Loucy (cell line): ENCODE measurements around the gene LHPP.

Experiments used
- H2AFZ ChIP-seq: fragments of 200-600 bp; sonication (generic); 2 replicates; pipeline ENCODE4 v1.6.0; 2016; ENCODE audit warnings: antibody characterized with exemption, mild to moderate bottlenecking, low read length, moderate library complexity
- H3F3A ChIP-seq: fragments of 200-600 bp; 2 replicates; pipeline ENCODE4 v1.6.0; 2016; ENCODE audit warnings: antibody characterized with exemption, low read depth, mild to moderate bottlenecking
- H3K27me3 ChIP-seq: fragments of 200-600 bp; sonication (generic); 2 replicates; pipeline ENCODE4 v1.6.1; 2014; ENCODE audit warnings: low read length, mild to moderate bottlenecking; ENCODE audit not compliant: insufficient read depth, poor library complexity, severe bottlenecking
- H3K36me3 ChIP-seq: fragments of 200-600 bp; sonication (generic); 2 replicates; pipeline ENCODE4 v1.6.1; 2016; ENCODE audit warnings: low read length; ENCODE audit not compliant: insufficient read depth
- H3K4me1 ChIP-seq: fragments of 200-600 bp; sonication (generic); 2 replicates; pipeline ENCODE4 v1.5.1; 2014; ENCODE audit warnings: low read length, mild to moderate bottlenecking; ENCODE audit not compliant: insufficient read depth, poor library complexity, severe bottlenecking
- H3K4me2 ChIP-seq: fragments of 200-600 bp; sonication (generic); 2 replicates; pipeline ENCODE4 v1.6.0; 2014; ENCODE audit warnings: antibody characterized with exemption, low read length, low read depth, mild to moderate bottlenecking; ENCODE audit not compliant: poor library complexity, severe bottlenecking
- H3K4me3 ChIP-seq: fragments of 200-600 bp; sonication (generic); 2 replicates; pipeline ENCODE4 v1.5.1; 2014; ENCODE audit warnings: low read length, mild to moderate bottlenecking, mixed read lengths; ENCODE audit not compliant: poor library complexity, severe bottlenecking
- H3K79me2 ChIP-seq: fragments of 200-600 bp; sonication (generic); 2 replicates; pipeline ENCODE4 v1.6.1; 2014; ENCODE audit warnings: low read length; ENCODE audit not compliant: insufficient read depth
- H3K9ac ChIP-seq: fragments of 200-600 bp; sonication (generic); 2 replicates; pipeline ENCODE4 v1.6.0; 2014; ENCODE audit warnings: mild to moderate bottlenecking, low read depth, low read length, moderate library complexity; ENCODE audit not compliant: poor library complexity, severe bottlenecking
- H3K9me2 ChIP-seq: fragments of 200-600 bp; sonication (generic); replicated peaks from 2 replicates; pipeline ENCODE4 v1.6.1; 2016; ENCODE audit warnings: low read depth, low read length, mixed read lengths
- H3K9me3 ChIP-seq: fragments of 200-600 bp; sonication (generic); 2 replicates; pipeline ENCODE4 v1.6.1; 2014; ENCODE audit warnings: mild to moderate bottlenecking, antibody characterized with exemption, low read length, low read depth; ENCODE audit not compliant: insufficient read depth
- H4K20me1 ChIP-seq: fragments of 200-600 bp; sonication (generic); 2 replicates; pipeline ENCODE4 v1.6.0; 2014; ENCODE audit warnings: antibody characterized with exemption, low read length, mild to moderate bottlenecking; ENCODE audit not compliant: insufficient read depth, poor library complexity, severe bottlenecking
- EZH2phosphoT487 ChIP-seq: fragments of 200-600 bp; IDR thresholded peaks from 2 replicates; pipeline ENCODE4 v1.6.1; 2018; ENCODE audit warnings: antibody characterized with exemption, mild to moderate bottlenecking, moderate library complexity, borderline replicate concordance
- TF ChIP-seq, protein P1 (sequence below): fragments of 200-600 bp; sonication (generic); conservative IDR thresholded peaks from 2 replicates; pipeline ENCODE4 v1.5.1; 2014; ENCODE audit warnings: mild to moderate bottlenecking, antibody characterized with exemption, low read length

Gene LHPP

DNA sequence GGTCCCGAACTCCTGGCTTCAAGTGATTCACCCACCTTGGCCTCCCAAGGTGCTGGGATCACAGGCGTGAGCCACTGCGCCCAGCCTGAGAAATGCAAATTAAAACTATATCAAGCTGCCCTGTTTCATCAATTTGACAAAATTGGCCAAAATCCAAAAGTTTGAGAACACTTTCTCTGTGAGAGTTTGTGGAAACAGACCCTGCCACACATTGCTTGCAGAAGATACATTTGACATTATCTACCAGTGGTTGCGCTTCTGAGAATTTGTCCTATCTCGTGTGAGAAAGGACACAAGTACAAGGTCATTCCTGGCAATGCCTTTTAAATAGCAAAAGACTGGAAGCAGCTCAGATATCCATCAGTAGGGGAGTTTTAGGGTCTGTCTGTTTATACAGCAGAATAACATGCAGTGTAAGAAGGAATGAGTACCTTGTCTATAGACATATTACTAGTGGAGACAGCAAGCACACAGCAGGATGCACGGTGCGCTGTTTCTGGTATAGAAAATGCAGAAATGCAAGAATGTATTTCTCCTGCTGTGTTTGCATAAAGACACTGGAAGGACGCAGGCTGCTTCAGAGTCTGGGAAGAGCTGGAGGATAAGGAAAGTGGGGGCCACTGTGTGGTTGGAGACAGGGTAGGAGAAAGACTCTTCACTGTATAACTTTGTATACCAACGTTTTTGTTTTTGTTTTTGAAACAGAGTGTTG, 4.3 kb downstream of the LHPP start:
- no peak overlapping the region for H3K9ac ChIP-seq
- peaks cover 6% of the 10 kb centered on the region; the same call in 1 of the 2 replicates for H3K79me2 ChIP-seq
- H3K36me3 ChIP-seq: no peaks in the 10 kb centered on the region
- H4K20me1 ChIP-seq: no peaks in the 10 kb centered on the region
- TF ChIP-seq, protein P1, sequence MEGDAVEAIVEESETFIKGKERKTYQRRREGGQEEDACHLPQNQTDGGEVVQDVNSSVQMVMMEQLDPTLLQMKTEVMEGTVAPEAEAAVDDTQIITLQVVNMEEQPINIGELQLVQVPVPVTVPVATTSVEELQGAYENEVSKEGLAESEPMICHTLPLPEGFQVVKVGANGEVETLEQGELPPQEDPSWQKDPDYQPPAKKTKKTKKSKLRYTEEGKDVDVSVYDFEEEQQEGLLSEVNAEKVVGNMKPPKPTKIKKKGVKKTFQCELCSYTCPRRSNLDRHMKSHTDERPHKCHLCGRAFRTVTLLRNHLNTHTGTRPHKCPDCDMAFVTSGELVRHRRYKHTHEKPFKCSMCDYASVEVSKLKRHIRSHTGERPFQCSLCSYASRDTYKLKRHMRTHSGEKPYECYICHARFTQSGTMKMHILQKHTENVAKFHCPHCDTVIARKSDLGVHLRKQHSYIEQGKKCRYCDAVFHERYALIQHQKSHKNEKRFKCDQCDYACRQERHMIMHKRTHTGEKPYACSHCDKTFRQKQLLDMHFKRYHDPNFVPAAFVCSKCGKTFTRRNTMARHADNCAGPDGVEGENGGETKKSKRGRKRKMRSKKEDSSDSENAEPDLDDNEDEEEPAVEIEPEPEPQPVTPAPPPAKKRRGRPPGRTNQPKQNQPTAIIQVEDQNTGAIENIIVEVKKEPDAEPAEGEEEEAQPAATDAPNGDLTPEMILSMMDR: no peak
- no peak for TF ChIP-seq EZH2phosphoT487
- H2AFZ ChIP-seq: no peak overlapping the region
- no peaks in the 10 kb centered on the region for H3K9me2 ChIP-seq
- H3F3A ChIP-seq: no peaks in the 10 kb centered on the region
- no peak overlapping the region for H3K4me2 ChIP-seq
- no peak overlapping the region for H3K4me3 ChIP-seq
- no peaks in the 10 kb centered on the region for H3K27me3 ChIP-seq
- H3K4me1 ChIP-seq: peaks cover 23% of the 10 kb centered on the region
- no peaks in the 10 kb centered on the region for H3K9me3 ChIP-seq

DNA sequence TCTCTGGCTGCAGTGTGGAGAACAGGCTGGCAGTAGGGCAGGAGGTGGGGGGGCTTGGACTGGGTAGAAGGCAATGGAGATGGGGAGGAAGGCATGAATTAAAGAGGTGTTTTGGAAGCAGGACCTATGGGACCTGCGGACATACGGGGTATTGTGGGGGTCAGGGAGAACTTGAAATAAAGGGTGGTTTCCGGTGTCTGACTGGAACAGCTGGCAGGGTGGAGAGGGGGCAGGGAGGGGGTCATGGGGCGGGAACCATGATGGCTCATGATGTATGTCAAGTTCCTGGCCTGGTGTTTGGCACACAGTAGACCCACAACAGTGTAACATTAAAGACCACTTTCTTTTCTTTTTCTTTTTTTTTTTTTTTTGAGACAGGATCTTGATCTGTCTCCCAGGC, 5.5 kb downstream of the LHPP start:
- peaks cover 19% of the 10 kb centered on the region for H3K4me1 ChIP-seq
- H3F3A ChIP-seq: no peaks in the 10 kb centered on the region
- no peaks in the 10 kb centered on the region for H3K9me3 ChIP-seq
- H3K36me3 ChIP-seq: no peaks in the 10 kb centered on the region
- H3K9me2 ChIP-seq: no peaks in the 10 kb centered on the region
- no peak overlapping the region for H3K9ac ChIP-seq
- TF ChIP-seq EZH2phosphoT487: no peak
- TF ChIP-seq, protein P1: no peak
- H3K4me3 ChIP-seq: no peak overlapping the region
- H3K27me3 ChIP-seq: no peaks in the 10 kb centered on the region
- no peaks in the 10 kb centered on the region for H4K20me1 ChIP-seq
- H2AFZ ChIP-seq: no peak overlapping the region
- no peak overlapping the region for H3K4me2 ChIP-seq
- peaks cover 5% of the 10 kb centered on the region; the same call in 1 of the 2 replicates for H3K79me2 ChIP-seq

DNA sequence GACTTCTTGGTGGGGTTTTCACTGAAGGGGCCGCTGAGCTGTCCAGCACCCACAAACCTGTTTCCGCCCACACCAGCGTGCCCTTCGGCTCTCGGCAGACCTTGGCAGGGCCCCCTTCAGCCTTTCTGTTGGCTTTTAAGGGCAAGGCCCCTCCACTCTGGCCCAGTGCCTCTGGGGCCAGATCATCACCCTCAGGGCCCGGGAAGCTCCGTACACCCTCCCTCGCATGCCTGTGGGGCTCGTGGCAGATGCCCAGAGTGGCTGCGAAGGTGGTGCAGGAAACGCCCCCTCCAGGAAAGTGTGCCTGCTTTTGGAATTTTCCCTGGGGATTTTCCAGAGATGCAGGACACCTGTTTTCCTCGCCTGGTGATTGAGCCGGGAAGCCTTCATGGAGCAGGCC, 7.0 kb downstream of the LHPP start:
- H3K4me3 ChIP-seq: no peak overlapping the region
- H3K36me3 ChIP-seq: no peaks in the 10 kb centered on the region
- no peak overlapping the region for H2AFZ ChIP-seq
- H4K20me1 ChIP-seq: no peaks in the 10 kb centered on the region
- TF ChIP-seq, protein P1: no peak
- H3F3A ChIP-seq: no peaks in the 10 kb centered on the region
- no peaks in the 10 kb centered on the region for H3K79me2 ChIP-seq
- H3K9ac ChIP-seq: no peak overlapping the region
- no peaks in the 10 kb centered on the region for H3K9me2 ChIP-seq
- no peaks in the 10 kb centered on the region for H3K27me3 ChIP-seq
- H3K4me1 ChIP-seq: peaks cover 16% of the 10 kb centered on the region
- H3K9me3 ChIP-seq: no peaks in the 10 kb centered on the region
- no peak overlapping the region for H3K4me2 ChIP-seq
